Measurements from ENCODE around the gene HIBCH. TPM values are rescaled to one million over a fixed set of nuclear protein-coding genes. Genes with fewer than 3 reads are reported as not detected.

HIBCH gene
- polyA plus RNA-seq, 2 of the 4 experiments (the other 2 are of a cell fraction), result 21.8 to 26.9 TPM

- no peak overlapping the region for H3K4me2 ChIP-seq
- TF ChIP-seq ELK1 (IDR thresholded peaks at IDR 0.05; ENCODE audit: low read depth, low read length) (no peak), EP300 (IDR thresholded peaks at IDR 0.05) (no peak), RCOR1 (IDR thresholded peaks at IDR 0.05; ENCODE audit: low read depth, low read length) (no peak), HOXB5 (CRISPR knock-in tag; IDR thresholded peaks at IDR 0.05) (no peak), SREBF2 (IDR thresholded peaks at IDR 0.05) (no peak), HMGXB4 (CRISPR knock-in tag; IDR thresholded peaks at IDR 0.05; ENCODE audit: borderline replicate concordance) (no peak), PHF8 (IDR thresholded peaks at IDR 0.05; ENCODE audit: borderline replicate concordance, low read depth) (no peak), KDM5A (IDR thresholded peaks at IDR 0.05) (no peak), MAZ (IDR thresholded peaks at IDR 0.05; ENCODE audit: borderline replicate concordance, low read depth, low read length) (no peak), TFCP2L1 (CRISPR knock-in tag; IDR thresholded peaks at IDR 0.05) (no peak), HDAC2 (IDR thresholded peaks at IDR 0.05) (no peak), POLR2A (IDR thresholded peaks at IDR 0.05; ENCODE audit: low read length) (no peak), EHMT2 (IDR thresholded peaks at IDR 0.05; ENCODE audit: low read depth) (no peak), CBX2 (IDR thresholded peaks at IDR 0.05; ENCODE audit: borderline replicate concordance, low read depth) (no peak), FOXS1 (CRISPR knock-in tag; IDR thresholded peaks at IDR 0.05) (no peak), RNF2 (IDR thresholded peaks at IDR 0.05; ENCODE audit: borderline replicate concordance, low read depth) (no peak), ATOH8 (CRISPR knock-in tag; IDR thresholded peaks at IDR 0.05; ENCODE audit: low read depth) (no peak)
- no peak for DNase-seq (ENCODE audit: low read depth in 1 of 2, low spot score in 1 of 2)
- ChIA-PET CTCF (no interaction called here), POLR2A (no interaction called here)
- no peaks in the 10 kb centered on the region for H3K4me1 ChIP-seq
- WGBS (ENCODE audit: missing lambda C conversion rate), result 69% methylated on average over 4 of the region's 4 CpGs
- H3K27ac ChIP-seq, result no peak overlapping the region
- no peaks in the 10 kb centered on the region for H3K9me3 ChIP-seq
- no peak overlapping the region for H3K4me3 ChIP-seq
- no peak for ATAC-seq
- no peak for FAIRE-seq
Measured at GRCh38 chr2:190156530-190157212, 163.0 kb downstream of the HIBCH start.

Other genes starting within 250 kb of the HIBCH start
- gene INPP1, start 23.8 kb upstream of the HIBCH start, polyA plus RNA-seq (2011; rRNA removed), result 12.8 and 14.6 TPM in 2 replicates
- 15.9 to 19.9 TPM (median 18.4 TPM) in 3 replicates for gene INPP1, start 23.8 kb upstream of the HIBCH start, polyA plus RNA-seq (2017; fragmentation: RNase III; extraction: RNeasy Plus Mini Kit Qiagen cat#74134 plus additional on column Dnase treatment)
- 33.2 and 41.3 TPM in 2 replicates for gene MFSD6, start 88.5 kb upstream of the HIBCH start, polyA plus RNA-seq (2011; rRNA removed)
- 13.3 to 15.9 TPM (median 14.3 TPM) in 3 replicates for gene MFSD6, start 88.5 kb upstream of the HIBCH start, polyA plus RNA-seq (2017; fragmentation: RNase III; extraction: RNeasy Plus Mini Kit Qiagen cat#74134 plus additional on column Dnase treatment)
- gene NEMP2, start 214.9 kb upstream of the HIBCH start, polyA plus RNA-seq (2011; rRNA removed), result 10.1 and 22.0 TPM in 2 replicates
- 7.1 to 8.1 TPM (median 7.2 TPM) in 3 replicates for gene NEMP2, start 214.9 kb upstream of the HIBCH start, polyA plus RNA-seq (2017; fragmentation: RNase III; extraction: RNeasy Plus Mini Kit Qiagen cat#74134 plus additional on column Dnase treatment)

All from A549 (cell line).